GM12892 (cell line): ENCODE measurements around the gene UBTD2.

ENCODE experiments used
- POLR2AphosphoS5 ChIP-seq: IDR thresholded peaks from 2 replicates; pipeline ENCODE4 v1.6.1; 2011; ENCODE audit warnings: low read depth, low read length, control low read depth
- TAF1 ChIP-seq: IDR thresholded peaks from 2 replicates; pipeline ENCODE4 v1.6.1; 2011; ENCODE audit warnings: low read depth, mild to moderate bottlenecking, control low read depth, low read length, borderline replicate concordance

GRCh38 chr5:172276214-172276613 is 7.3 kb downstream of the UBTD2 start:
- TF ChIP-seq TAF1 = no peak
- TF ChIP-seq POLR2AphosphoS5 = no peak
